ENCODE data around the gene INF2.

INF2 gene

DNA sequence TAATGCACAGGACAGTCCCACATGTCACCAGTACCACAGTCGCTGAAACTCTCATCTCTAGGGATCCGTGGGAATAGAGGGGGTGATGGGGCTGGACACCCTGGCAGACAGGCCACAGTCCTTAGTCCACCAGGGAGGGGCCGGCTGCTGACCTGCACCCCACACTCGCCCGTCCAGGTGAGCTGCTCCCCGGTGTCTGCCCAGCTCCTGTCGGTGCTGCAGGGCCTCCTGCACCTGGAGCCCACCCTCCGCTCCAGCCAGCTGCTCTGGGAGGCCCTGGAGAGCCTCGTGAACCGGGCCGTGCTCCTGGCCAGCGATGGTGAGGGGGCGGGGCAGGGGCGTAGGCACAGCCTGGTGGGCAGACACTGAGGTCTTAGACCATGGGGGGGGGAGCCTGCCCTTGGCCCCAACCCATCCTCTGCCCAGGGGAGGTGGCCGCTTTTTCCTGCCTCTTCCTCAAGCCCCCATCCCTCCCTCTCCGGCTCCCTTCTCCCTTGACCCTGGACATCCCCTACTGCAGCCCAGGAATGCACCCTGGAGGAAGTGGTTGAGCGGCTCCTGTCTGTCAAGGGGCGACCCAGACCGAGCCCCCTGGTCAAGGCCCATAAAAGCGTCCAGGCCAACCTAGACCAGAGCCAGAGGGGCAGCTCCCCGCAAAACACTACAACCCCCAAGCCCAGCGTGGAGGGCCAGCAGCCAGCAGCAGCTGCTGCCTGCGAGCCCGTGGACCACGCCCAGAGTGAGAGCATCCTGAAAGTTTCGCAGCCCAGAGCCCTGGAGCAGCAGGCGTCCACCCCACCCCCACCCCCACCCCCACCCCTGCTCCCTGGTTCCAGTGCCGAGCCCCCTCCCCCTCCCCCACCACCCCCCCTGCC, 17.6 kb downstream of the INF2 start:
- peak in 1 of 2 experiments; percentile 18 for DNase-seq

DNA sequence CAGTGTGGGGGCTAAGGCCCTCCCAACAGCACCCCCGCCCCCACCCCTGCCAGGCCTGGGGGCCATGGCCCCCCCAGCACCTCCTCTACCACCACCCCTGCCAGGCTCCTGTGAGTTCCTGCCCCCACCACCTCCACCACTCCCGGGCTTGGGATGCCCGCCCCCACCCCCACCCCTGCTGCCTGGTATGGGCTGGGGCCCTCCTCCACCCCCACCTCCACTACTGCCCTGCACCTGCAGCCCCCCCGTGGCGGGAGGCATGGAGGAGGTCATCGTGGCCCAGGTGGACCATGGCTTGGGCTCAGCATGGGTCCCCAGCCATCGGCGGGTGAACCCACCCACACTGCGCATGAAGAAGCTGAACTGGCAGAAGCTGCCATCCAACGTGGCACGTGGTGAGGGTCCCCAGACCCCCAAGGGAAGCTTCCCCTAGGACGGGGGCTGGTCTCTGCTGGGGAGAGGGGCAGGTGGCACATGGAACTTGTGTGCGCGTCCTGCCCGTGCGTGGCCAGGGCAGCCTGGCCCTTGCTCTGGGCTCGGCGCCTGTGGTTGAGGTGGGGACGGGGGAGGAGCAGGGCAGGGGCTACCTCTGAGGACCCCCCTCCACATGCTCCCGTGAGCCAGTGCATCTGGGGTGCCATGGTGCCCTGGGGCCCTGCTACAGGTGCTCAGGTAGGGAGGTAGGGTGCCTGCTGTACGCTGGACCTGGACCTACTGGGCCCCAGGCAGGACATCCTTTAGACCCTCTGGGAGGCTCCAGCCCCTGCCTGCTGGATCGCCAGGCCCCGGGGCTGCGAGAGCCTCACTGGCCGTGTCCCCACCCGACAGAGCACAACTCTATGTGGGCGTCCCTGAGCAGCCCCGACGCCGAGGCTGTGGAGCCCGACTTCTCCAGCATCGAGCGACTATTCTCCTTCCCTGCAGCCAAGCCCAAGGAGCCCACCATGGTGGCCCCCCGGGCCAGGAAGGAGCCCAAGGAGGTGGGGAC, 18.5 kb downstream of the INF2 start:
- DNase-seq = no peak

DNA sequence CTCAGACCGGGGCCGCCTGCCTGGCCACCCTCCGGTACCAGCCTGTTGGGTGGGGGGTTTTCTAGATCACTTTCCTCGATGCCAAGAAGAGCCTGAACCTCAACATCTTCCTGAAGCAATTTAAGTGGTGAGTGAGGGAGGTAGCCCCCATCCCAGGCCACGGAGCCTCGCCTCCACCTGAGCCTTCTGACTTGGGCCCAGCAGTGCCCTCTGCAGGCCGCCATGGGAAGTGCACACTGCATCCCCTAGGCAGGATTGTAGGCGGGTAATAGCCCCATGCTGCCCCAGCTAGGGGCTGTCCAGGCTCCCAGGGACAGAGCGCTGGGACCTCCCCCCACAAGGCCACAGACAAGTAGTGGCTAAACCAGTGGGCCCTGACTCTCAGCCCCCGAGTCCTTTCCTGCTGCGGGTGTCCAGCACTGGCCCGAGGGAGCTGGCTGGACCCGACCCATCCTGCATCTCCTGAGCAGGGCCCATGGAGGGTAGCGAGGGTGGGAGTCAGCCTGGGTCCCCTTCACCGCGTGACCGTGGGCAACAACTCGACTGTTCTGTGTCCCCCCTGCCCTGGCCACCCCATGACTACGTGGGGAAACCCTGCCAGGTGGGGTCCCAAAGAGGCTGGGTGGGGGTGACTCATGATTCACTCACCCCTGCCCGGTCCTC, 19.3 kb downstream of the INF2 start:
- DNase-seq = peak in 1 of 2 experiments; percentile 47

DNA sequence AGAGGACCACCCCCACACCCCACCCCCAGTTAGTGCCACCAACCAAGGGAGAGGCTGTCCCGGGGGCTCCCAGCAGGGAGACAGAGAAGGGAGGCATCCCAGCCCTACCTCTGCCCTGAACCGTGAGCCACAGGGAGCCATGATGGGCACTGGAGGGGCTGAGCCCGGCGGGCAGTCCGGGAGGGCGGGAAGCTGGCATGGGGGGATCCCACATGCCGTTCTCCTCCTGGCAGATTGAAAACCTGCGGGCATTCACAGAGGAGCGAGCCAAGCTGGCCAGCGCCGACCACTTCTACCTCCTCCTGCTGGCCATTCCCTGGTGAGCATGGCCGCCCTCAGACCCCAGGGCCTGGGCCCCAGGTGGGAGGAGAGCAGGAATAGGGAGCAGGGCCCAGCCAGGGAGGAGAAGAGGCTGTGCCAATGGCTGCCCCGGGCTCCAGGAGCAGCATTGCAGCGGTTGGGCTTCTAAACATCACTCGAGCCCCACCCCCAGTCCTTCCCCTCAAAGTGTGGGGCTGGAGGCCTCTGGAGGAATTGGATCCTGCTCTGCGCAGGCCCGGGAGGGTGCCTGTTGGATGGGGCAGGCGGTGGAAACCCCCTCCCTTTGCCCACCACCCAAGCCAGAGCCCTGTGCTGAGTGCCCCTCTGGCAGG, 20.1 kb downstream of the INF2 start:
- DNase-seq = no peak

DNA sequence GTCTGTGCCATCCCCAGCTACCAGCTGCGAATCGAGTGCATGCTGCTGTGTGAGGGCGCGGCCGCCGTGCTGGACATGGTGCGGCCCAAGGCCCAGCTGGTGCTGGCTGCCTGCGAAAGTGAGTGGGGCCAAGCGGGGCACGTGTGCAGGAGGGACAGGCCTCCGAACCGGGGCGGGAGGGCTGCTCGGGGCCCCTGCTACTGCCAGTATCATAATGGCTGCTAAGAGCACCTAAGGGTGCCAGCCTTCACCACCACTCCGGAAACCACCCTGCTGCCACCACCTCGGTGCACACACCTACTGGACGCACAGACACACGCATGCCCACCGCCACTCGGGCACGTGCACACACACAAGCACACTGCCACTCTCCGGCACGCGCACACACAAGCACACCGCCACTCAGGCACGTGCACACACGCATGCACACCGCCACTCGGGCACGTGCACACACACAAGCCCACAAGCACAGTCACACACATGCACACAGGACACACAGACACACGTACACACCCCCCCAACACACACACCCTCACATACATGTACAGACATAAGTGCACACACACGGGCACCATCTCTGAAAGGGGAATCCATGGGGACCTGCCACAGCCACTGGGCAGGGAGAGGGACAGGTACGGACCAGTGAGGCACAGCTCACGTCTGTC, 20.8 kb downstream of the INF2 start:
- no peak for DNase-seq

DNA sequence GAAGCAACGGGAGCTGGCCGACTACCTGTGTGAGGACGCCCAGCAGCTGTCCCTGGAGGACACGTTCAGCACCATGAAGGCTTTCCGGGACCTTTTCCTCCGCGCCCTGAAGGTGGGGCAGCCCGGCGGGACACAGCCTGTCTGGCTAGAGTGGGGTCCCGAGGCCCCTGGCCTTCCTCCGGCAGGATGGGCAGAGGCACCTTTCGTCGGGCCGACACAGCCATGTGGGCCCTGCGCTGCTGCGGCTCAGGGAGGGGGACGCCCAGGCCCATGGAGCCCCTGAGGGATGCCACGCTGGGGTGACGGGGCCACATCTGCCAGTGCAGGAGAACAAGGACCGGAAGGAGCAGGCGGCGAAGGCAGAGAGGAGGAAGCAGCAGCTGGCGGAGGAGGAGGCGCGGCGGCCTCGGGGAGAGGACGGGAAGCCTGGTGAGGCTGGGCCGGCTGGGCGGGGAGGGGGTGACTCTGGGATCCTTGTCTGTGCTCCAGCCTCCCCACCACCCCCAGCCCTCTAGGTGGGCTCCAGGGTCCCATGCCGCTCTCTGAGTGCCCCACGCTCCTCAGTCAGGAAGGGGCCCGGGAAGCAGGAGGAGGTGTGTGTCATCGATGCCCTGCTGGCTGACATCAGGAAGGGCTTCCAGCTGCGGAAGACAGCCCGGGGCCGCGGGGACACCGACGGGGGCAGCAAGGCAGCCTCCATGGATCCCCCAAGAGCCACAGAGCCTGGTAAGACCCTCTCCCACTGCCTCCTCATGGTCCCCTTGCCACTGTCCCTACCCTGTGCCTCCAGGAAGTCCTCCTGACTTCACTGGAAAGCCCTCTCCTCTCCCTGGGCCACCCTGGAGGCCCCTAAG, 23.7 kb downstream of the INF2 start:
- no peak for DNase-seq

DNA sequence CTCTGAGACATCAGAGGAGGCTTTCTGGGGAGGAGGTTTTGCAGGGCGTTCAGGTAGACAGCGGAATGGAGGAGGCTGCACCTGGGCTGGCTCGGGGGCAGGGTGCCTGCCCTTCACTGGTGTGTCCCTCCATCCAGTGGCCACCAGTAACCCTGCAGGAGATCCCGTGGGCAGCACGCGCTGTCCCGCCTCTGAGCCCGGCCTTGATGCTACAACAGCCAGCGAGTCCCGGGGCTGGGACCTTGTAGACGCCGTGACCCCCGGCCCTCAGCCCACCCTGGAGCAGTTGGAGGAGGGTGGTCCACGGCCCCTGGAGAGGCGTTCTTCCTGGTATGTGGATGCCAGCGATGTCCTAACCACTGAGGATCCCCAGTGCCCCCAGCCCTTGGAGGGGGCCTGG, 24.6 kb downstream of the INF2 start:
- no peak for DNase-seq

DNA sequence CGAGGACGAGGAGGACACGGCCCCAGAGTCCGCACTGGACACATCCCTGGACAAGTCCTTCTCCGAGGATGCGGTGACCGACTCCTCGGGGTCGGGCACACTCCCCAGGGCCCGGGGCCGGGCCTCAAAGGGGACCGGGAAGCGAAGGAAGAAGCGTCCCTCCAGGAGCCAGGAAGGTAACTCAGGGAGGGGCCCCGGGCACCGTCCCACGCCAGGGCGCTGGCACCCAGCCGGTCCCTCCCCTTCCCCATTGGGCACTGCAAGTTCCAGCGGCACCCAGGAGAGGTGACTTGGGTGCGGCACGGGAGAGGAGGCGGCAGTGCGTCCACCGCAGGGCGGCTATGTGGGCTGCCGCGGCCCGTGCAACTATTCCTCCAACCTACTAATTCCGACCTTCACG, 25.3 kb downstream of the INF2 start:
- no peak for DNase-seq

DNA sequence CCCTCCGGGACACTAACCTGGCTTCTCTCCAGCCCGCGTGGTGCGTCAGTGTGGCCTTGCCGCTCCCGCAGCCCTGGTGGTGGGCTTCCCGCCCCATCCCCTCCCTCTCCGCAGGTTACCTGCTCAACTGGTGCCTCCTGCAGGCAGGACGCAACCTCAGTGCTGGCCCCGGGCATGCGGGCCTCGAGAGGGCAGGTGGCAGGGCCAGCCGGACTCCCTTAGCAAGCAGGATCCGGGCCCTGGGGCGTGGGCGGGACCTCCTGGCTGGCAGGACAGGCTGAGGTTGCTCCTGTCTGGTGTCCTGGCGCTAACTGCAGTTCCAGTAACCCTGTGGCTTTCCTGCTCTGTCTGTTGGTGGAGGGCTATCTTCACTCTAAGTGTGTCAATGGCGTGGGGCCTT, 26.0 kb downstream of the INF2 start:
- no peak for DNase-seq

DNA sequence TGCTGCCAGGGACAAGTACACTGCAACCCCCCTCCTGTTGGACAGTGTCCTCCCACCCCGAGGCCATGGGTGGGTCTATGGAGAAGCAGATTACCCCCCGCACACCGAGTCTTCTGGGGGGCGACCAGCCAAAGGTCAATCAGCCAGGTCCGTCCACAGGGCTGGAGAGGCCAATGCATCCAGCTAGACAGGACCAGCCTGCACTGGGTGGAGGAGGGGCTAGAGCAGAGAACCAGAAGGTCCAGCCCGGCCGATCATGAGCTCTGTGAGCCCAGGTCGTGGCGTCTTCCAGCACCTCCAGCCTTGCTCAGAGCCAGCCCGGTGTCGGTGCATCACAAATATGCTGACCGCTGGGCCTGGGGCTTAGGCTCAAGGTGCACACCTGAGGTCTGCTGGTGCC, 26.5 kb downstream of the INF2 start:
- no peak for DNase-seq

DNA sequence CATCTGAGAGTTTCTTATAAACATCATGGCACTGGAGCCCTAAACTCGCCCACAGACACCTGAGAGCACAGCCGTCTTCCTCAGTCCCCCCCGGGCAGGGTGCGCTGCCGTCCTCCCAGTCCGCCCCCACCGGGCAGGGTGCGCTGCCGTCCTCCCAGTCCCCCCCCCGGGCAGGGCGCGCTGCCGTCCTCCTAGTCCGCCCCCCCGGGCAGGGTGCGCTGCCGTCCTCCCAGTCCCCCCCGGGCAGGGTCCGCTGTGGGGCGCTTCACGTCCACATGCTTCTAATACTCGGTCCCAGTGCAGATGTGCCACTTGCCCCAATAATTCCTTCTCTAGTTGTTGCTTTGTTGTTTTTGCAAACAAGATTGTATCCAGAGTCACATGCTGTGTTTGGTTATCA, 27.7 kb downstream of the INF2 start:
- no peak for DNase-seq

DNA sequence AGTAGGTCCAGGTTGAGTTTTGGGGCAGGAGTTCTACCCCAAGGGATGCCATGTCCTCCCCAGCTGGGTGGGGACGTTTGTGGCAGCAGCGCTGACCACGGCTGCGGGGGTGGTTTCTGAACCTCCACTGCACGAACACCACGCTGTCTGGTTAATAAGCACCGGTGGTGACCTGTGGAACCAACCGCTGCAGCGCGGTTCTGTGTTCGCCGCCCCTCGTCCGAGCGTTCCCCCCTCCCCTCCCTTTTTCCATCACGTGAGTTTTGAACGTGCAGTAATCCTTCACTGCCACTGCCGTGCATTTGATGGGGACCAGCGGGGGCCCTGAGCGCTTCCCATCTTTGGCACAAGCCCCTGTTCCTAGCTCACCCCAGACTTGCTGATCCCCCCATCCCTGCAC, 28.2 kb downstream of the INF2 start:
- no peak for DNase-seq

DNA sequence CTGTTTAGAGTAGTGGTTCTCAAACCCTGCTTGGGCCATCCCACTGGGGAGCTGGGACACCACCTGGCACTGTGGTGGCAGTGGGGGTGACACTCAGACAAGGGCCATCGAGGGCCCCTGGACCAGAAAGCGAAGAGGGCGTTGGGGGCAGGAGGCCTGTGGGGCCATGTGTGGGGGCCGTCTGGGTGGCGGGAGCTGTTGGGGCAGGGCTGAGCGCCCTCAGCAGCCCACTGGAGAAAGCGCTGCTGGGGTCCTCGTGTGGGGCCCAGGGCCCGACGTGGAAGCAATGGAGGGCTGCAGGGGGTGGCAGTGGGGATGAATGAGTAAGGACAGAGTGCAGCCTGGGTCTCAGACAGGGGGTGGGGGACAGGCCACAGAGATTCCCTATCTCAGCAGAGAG, 28.7 kb downstream of the INF2 start:
- no peak for DNase-seq

DNA sequence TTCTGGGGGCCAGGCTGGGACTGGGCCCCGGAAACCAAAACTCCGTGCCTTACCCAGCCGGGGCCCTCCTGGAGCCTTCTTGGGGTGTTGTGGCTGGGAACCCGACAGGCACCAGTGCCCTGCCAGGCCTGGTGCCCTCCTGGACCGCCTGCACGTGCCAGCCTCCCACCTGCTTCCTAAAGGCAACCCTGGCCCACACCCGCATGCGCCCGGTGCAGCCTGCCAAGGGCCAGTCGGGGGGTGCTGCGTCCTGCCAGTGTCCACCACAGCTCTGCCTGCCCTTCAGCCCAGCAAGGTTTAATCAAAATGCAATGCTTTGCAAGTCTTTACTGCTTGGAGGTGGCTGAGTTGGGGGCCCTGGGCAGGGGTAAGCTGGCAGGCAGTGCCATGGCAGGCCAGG, 29.5 kb downstream of the INF2 start:
- no peak for DNase-seq

DNA sequence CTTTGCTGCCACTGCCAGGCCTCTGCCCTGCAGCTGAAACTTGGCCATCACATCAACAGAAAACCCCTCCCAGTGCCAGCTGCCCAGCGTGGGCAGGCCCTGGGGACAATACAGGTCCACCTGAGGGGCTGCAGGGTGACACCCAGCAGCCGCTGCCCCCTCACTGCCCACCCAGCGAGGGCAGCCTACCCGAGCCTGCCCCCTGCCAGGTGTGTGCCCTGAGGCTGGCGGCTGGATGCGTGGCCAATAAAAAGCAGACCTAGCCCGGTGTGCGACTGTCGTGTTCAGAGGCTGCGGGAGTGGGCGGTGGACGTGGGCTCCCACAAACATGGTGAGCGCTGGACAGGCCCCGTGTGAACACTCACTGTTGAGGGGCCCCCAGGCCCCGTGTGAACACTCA, 29.9 kb downstream of the INF2 start:
- no peak for DNase-seq

DNA sequence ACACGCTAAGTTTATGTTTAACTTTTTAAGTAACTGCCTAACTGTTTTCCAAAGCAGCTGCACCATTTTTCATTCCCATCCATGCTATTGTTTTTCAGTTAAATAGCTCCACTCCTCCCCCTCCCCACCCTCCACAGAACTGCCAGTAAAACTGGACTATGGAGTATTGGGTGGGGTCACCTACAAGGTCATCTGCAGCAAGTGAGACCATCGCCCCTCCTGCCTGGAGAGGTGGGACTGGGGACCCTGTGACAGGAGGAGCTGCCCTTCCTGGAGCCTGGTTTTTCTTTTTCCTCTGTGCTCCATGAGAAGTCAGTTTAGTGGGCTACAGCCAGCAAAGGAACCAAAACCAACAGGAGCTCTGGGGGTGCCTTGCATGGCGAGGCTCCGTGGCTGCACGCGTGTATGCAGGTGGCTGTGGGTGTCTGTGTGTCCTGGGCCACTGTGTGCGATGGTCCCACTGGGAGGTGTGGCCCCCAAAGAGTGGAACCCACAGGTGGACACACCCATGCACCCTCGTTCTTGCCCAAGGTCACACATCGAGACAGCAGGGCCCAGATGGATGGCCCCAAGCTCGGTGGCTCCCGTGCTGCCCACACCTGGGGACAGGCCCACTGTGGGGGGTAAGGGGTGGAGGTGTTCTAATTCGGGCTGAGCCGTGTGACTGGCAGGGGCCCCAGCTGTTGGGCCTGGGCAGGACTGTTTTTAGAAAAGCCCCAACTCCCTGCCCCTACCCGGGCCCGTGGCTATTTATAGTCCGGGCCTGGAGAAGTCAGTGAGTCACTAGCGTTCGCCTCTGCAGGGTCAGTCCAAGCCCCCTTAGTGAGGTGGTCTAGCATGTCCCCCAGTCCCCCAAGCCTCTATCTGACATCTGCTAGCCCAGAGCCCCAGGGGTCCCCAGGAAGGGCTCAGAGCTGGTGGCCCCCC, 32.4 kb downstream of the INF2 start:
- no peak for DNase-seq

DNA sequence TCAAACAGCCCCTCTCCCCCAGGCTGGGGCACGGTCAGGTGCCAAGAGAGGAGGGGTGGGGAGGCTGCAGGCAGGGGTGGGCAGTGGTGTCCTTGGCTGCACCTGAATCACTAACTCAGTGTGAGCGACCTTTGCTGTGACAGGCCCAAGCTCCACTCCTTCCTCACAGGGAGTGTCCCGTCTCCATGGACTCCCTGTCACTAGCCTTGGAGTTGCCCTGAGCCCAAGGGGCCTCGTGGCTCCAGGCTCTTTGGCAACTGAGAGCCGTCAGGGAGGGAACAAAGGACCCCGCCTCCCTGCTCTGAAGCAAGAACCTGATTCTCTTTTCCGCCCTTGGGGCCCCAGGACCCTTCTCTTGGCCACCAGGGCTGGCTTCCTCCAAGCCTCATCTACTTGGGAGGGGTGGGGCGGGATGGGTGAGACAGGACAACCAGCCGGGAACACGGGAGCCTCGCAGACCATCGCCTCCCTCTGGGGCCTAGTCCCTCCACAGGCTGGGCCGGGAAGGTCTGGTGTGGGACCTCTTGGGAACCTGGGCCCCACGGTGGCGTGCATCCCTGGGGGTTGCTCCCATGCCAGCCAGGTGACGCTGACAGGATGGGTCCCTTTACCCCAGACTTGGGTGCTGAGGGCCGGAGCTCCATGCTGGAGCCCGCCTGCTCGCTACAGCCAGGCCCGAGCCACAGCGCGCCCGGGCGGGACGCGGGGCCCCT, 33.7 kb downstream of the INF2 start:
- no peak for DNase-seq

DNA sequence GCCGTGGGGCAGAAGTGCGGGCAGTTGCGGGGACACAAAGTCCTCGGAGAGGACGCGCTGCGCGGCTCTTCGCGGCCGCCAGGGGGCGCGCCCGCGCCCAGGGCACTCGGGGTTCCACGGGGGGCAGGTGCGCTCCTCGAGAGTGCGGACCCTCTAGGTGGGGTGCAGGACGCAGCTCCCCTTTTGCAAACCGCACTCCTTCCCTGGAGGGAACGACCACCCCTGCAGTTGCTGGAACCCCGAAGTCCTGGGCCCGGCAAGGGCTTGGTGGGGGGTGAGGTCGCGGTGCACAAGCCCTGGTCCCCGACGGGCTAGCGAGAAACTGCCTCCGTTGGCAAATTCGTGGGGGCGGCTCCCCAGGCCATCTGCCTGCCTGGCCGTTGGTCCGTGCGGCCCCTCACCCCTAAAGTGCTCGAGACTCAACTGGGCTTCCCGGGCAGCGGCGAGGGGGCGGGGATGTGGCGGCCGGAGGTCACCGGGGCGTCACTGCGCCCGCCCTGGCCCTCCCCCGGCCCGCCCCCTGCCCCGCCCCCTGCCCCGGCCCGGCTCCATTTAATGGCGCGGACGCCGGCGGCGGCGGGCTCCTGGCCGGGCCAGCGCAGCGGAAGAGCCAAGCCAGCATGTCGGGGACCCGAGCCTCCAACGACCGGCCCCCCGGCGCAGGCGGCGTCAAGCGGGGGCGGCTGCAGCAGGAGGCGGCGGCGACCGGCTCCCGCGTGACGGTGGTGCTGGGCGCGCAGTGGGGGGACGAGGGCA, 34.4 kb downstream of the INF2 start, which contains the start of gene ADSS1:
Gene ADSS1 (plus strand): TSS at position 579 of the 756 bp plus-strand sequence. CDS start 42 bp downstream, at position 621.
- peak in 1 of 2 experiments; percentile 49 for DNase-seq

All from SW 1271 (cell line).